ACC112 (cell line): ENCODE measurements around the gene PFKFB2.

ENCODE experiments used
- H2AFZ ChIP-seq: fragments of 200-600 bp; sonication (generic); one replicate; pipeline ENCODE4 v1.6.0; 2017; ENCODE audit warnings: antibody characterized with exemption, low read length; ENCODE audit not compliant: unreplicated experiment
- H3K27ac ChIP-seq: fragments of 200-600 bp; sonication (generic); 2 replicates; pipeline ENCODE4 v1.5.1; 2014; ENCODE audit warnings: low read depth, mild to moderate bottlenecking, antibody characterized with exemption, low read length, moderate library complexity
- H3K27me3 ChIP-seq: fragments of 200-600 bp; sonication (generic); 2 replicates; pipeline ENCODE4 v1.6.1; 2014; ENCODE audit warnings: mild to moderate bottlenecking, antibody characterized with exemption, low read length, moderate library complexity, mixed read lengths; ENCODE audit not compliant: insufficient read depth
- H3K36me3 ChIP-seq: fragments of 200-600 bp; sonication (generic); 2 replicates; pipeline ENCODE4 v1.6.1; 2016; ENCODE audit warnings: mild to moderate bottlenecking, antibody characterized with exemption, low read length, moderate library complexity, mixed read lengths; ENCODE audit not compliant: insufficient read depth
- H3K4me1 ChIP-seq: fragments of 200-600 bp; sonication (generic); one replicate; pipeline ENCODE4 v1.6.1; 2016; ENCODE audit warnings: low read length, mixed read lengths; ENCODE audit not compliant: insufficient read depth, unreplicated experiment, control insufficient read depth
- H3K4me3 ChIP-seq: fragments of 200-600 bp; sonication (generic); 2 replicates; pipeline ENCODE4 v1.5.1; 2014; ENCODE audit warnings: mild to moderate bottlenecking, low read depth, low read length
- H3K79me2 ChIP-seq: fragments of 200-600 bp; sonication (generic); one replicate; pipeline ENCODE4 v1.6.0; 2016; ENCODE audit warnings: low read length; ENCODE audit not compliant: control insufficient read depth, unreplicated experiment, insufficient read depth

The PFKFB2 gene

DNA sequence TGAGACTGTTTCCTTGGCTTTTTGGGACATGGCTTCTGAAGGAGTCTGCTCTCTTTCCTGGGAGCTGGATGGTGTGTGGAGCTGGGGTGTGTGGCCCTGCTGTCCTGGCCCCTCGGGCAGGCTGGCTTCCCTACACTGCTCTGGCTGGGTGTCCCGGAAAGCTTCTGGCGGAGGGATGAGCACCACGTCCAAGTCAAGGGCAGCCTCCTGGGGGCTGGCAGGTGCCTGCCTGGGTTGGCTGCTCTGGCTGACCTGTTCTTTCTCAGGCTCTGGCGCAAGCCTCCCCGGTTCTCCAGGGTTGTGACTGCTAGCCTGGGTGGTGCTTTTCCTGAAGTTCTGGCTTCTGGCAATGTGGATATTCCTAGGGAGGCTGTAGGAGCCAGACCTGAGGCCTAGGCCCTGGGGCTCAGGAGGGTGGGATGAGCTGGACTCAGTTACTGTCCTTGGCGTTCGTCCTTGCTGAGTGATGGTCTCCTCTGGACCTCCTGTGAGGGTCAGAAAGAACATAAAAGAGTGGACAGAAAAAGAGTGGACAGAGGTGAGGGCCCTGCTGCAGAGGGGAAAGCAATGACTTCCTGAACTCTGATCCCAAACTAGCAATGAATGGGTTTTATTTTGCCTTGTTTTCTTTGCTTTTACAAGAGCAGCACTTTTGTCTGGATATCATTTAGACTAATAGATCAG lies 29.9 kb upstream of the PFKFB2 start:
- Histone ChIP-seq H3K79me2 (no peaks in the 10 kb centered on the region), H3K27ac (no peak overlapping the region), H3K36me3 (no peaks in the 10 kb centered on the region), H2AFZ (no peak overlapping the region), H3K4me3 (no peak overlapping the region), H3K4me1 (peaks cover 42% of the 10 kb centered on the region), H3K27me3 (no peaks in the 10 kb centered on the region)

GRCh38 chr1:207024202-207025145 lies 28.6 kb upstream of the PFKFB2 start:
- Histone ChIP-seq H3K4me3 (no peak overlapping the region), H3K4me1 (peaks cover 42% of the 10 kb centered on the region), H3K36me3 (no peaks in the 10 kb centered on the region), H2AFZ (no peak overlapping the region), H3K27ac (no peak overlapping the region), H3K27me3 (peaks cover 10% of the 10 kb centered on the region), H3K79me2 (no peaks in the 10 kb centered on the region)

DNA sequence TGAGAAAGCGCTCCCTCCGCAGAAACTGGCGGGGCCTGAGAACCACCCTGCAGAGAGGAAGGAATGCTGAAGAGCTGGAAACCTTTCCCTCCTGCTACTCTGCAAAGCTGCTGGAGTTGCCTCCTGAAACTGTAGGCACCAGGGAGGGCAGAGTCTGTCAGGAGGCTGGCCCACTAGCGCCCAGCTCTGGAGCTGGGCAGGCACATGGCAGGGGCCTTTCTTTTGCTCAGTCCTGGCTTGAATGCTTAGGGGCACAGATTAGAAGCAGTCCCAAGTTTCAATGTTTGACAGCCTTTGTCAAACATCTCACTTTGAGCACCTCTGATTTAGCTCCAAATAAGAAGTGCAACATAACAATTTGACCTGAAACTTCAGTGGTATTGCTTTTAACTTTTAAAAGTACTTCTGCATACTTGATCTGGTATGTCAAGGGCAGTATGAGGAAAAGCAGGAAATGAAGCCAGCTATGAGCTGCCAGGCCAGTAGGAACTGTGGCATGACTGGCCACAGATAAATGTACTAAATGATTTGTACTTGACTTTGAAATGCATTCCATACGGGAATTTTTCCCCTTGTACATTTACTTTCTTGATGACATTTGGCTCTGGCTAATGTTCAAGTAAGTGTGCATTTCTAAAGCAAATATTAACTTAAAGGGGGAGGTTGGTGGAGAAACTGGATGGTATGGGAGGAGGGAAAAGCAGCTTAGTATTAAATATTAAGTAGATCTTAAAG lies 27.8 kb upstream of the PFKFB2 start:
- H3K27me3 ChIP-seq, result peaks cover 18% of the 10 kb centered on the region
- H3K27ac ChIP-seq, result peak overlapping the region; percentile 35; the same call in 1 of the 2 replicates
- H3K4me3 ChIP-seq, result no peak overlapping the region
- H3K36me3 ChIP-seq, result no peaks in the 10 kb centered on the region
- H3K79me2 ChIP-seq, result no peaks in the 10 kb centered on the region
- no peak overlapping the region for H2AFZ ChIP-seq
- peaks cover 42% of the 10 kb centered on the region for H3K4me1 ChIP-seq

- Histone ChIP-seq H3K36me3 (no peaks in the 10 kb centered on the region), H3K79me2 (no peaks in the 10 kb centered on the region), H2AFZ (no peak overlapping the region), H3K27ac (peak overlapping the region; percentile 13; the same call in 1 of the 2 replicates), H3K4me1 (peaks cover 34% of the 10 kb centered on the region), H3K4me3 (no peak overlapping the region), H3K27me3 (peaks cover 22% of the 10 kb centered on the region)
Measured at GRCh38 chr1:207026104-207026534, 27.0 kb upstream of the PFKFB2 start.

DNA sequence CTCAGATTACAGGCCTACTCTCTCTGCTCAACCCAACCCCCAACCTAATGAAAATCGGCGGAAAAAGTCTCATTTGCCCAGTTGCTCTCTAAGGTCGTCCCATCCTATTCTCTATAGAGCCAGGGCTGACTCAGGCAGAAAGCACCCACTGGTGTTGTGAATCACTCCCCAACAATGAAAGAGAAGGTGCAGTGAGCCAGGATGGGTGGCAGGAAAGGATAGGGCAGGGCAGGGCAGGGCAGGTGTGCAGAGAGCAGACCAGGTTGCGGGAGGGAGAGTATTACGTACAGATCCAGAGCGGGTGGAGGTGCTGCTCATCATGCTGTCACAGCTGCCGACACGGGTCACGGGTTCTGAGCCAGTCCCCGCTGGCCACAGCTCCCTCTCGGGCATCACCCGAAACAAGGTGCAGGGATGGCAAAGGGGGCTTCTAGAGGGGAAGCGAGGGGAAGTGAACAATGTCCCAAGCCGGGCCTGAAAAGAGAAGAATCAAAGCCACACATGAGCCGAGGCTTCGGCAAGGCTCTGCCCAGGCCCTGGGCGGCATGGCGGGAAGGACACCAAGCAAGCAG lies 25.8 kb upstream of the PFKFB2 start:
- H3K27me3 ChIP-seq, result peaks cover 33% of the 10 kb centered on the region
- no peaks in the 10 kb centered on the region for H3K36me3 ChIP-seq
- H2AFZ ChIP-seq, result no peak overlapping the region
- H3K4me3 ChIP-seq, result no peak overlapping the region
- H3K27ac ChIP-seq, result no peak overlapping the region
- peaks cover 29% of the 10 kb centered on the region for H3K4me1 ChIP-seq
- no peaks in the 10 kb centered on the region for H3K79me2 ChIP-seq

DNA sequence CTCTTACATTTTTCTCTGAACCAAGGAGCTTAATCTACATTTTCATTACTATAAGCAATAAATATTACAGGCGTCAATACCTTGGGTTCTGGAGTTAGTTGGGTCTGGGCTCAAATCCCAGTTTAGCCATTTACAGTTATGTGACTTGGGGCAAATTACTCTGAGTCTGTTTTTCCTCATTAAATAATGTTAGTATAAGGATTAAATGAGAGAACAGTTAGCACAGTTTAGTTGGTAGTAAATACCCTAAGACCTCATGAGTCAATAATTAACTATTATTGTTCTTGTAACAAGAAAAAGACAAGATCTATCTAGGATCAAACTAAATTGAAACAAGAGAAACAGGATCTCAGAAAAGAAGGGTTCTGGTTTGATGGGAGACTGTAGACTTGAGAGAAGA lies 25.2 kb upstream of the PFKFB2 start:
- H3K27ac ChIP-seq, result no peak overlapping the region
- no peaks in the 10 kb centered on the region for H3K79me2 ChIP-seq
- peaks cover 36% of the 10 kb centered on the region for H3K27me3 ChIP-seq
- H2AFZ ChIP-seq, result no peak overlapping the region
- no peak overlapping the region for H3K4me3 ChIP-seq
- peaks cover 29% of the 10 kb centered on the region for H3K4me1 ChIP-seq
- H3K36me3 ChIP-seq, result no peaks in the 10 kb centered on the region

DNA sequence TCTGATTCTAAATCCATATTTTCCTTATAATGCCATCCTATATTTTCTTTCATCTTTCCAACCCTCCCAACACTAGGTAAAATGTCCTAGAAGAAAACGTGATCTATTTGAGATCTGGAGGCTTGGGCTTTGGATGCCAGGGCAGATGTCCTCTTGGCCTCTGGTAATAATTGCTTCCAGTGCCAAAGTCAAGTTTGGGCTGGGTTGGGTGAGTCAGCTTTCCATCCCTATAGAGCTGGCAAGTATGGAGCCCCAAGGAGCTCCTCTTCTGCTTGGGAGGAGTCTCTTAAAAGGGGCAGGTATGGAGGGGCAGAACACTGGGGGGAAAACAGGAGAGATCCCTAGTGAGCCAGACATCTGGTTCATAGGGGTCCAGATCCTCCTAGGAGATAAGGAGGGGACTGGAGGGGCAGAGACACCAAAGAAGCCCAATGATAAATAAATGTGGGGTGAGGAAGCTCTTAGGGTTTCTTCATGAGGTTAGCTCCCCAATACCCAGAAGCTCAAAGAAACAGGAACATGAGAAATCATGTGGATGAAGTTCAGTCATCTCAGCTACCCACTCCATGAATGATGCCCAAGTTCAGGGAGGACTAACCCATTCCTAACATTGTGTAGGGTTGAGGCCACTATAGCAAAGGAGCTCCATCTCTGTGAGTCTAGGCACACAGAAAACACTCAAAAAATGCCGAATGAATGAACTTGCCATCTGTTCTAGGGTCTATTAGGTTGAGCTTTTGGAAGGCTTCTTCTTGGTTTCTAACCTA lies 24.0 kb upstream of the PFKFB2 start:
- no peak overlapping the region for H3K27ac ChIP-seq
- H3K79me2 ChIP-seq, result no peaks in the 10 kb centered on the region
- no peak overlapping the region for H2AFZ ChIP-seq
- peaks cover 36% of the 10 kb centered on the region for H3K27me3 ChIP-seq
- H3K4me3 ChIP-seq, result no peak overlapping the region
- no peaks in the 10 kb centered on the region for H3K36me3 ChIP-seq
- H3K4me1 ChIP-seq, result peaks cover 29% of the 10 kb centered on the region

GRCh38 chr1:207029701-207030521 lies 23.2 kb upstream of the PFKFB2 start:
- Histone ChIP-seq H3K79me2 (no peaks in the 10 kb centered on the region), H3K27me3 (peaks cover 36% of the 10 kb centered on the region), H3K4me3 (no peak overlapping the region), H2AFZ (no peak overlapping the region), H3K4me1 (peaks cover 25% of the 10 kb centered on the region), H3K27ac (no peak overlapping the region), H3K36me3 (no peaks in the 10 kb centered on the region)

- H3K36me3 ChIP-seq, result no peaks in the 10 kb centered on the region
- H3K4me1 ChIP-seq, result peaks cover 23% of the 10 kb centered on the region
- no peak overlapping the region for H3K4me3 ChIP-seq
- H3K27ac ChIP-seq, result no peak overlapping the region
- peaks cover 36% of the 10 kb centered on the region for H3K27me3 ChIP-seq
- no peaks in the 10 kb centered on the region for H3K79me2 ChIP-seq
- H2AFZ ChIP-seq, result no peak overlapping the region
Measured at GRCh38 chr1:207030522-207031009, 22.5 kb upstream of the PFKFB2 start.
